Lung microvascular endothelial cell (primary cell): ENCODE data around the gene HSPA1A. TPM values are rescaled to one million over a fixed set of nuclear protein-coding genes. Genes with fewer than 3 reads are reported as not detected.
"Not testable (repeated sequence)": the region's sequence is repeated elsewhere in the genome, so short reads cannot be mapped to it uniquely, and the experiment has no call there.

Experiments used
- DNase-seq, 2 donors: peaks; one replicate each; pipeline versions ENCODE4 v3.0.0 to v3.0.0-alpha.2; 2010; ENCODE audit warnings: low read depth in 2 of 2
- total RNA-seq: library from RNA; depleted of rRNA; stranded (reverse); fragments of >200 nt; gene quantifications from 2 replicates; pipeline ENCODE4 v1.2.1, GENCODE V29; 2014

The HSPA1A gene
- total RNA-seq, 1 donor from 2014 or later, result 93.3 TPM

DNA sequence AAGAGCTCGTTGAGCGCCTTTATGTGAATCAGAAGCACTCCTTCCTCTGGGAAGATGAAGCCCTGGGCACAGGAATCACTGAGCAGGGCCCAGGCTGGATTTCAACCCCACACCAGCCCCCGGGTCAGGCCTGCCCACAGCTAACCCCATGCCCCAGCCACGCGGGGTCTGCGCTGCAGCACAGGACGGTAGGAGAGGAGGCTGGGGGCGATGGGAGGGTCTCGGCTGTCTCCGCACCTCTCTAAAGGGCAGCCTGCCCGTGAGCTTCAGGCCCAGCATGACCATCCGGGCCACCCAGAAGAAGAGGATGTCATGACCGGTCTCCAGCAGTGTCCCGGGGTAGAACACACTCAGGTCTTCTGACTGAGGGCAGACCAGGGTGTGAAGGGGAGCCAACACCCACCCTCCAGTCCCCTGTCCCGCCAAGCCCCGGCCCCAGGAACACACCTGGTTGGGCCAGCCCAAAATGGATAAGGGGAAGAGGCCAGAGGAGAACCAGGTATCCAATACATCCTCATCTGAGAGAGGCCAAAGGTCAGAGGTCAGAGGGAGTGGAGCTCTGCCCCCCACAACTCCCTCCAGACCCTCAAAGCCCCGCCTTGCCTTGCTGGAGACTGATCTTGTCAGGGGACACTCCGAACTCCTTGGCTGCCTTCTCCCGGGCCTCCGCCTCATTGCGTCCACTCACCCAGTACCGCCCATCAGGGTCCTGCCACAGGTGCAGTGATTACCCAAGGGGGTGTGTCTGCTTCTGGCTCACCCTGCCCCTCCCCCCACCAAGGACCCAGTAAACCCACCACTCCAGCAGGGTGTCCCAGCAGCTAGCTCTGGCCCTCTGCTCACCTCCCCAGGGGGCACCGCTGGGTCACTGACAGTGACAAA, 33.9 kb upstream of the HSPA1A start:
- no peak for DNase-seq

DNA sequence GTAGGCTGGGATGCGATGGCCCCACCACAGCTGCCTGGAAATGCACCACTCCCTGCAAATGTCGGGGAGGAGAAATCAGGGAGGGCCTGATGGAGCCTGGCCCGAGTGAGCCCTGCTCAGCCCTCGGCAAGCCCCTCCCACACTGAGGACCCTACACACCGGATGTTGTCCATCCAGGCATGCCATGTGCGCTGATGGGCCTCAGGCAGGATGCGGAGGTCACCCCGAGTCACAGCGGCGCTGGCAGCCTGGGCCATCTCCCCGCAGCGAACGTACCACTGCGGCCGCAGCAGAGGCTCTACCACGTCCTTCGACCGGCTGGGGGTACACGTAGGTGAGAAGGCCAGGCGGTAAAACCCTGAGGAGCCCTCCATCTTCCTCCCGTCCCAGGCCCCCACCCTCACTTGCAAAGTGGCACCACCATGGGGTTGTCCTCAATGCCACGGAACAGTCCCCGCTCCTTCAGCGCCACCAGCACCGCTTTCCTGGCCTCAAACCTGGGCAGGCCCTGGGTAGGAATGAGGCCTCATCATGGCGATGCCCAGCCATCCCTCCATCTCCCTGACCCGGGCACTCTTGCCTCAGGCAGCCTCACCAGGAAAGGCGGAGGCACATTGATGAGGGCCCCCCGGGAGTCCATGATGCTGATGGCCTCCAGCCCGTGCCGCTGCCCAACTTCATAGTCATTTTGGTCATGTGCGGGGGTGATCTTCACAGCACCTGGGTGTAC, 33.1 kb upstream of the HSPA1A start:
- no peak for DNase-seq

DNA sequence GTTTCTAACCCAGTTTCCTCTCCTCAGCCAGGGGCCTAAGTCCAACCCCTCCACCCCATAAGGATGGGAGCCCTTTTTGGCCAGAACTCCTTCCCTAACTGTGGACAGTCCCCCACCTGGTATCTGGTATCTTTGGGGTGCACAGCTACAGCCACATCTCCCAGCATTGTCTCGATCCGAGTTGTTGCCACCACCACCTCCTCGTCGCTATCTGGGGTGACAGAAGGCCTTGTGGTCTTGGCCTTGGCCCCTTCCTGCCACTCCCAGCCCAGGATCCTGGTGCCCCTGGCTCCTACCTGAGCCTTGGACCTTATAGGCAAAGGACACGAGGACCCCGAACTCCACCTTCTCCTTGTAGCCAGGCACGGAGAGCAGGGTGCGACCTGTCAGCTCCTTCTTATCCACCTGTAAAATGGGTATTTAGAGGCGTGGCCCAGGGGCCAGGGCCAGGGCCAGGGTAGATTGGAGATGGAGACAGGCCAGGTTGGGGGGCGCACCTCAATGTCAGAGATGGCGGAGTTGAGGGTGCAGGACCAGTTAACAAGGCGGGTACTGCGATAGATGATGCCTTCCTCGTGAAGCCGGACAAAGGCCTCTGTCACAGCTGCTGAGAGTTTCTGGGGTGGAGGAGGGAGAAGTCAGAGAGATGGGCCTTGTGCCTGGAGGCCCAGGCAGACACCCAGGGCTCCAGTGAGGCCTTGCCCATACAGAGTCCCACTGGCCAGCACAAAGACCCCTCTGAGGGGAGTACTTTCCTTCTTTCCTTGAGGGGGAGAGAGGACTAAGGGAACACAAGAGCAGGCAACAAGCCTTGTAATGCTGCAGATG, 31.0 kb upstream of the HSPA1A start:
- no peak for DNase-seq

DNA sequence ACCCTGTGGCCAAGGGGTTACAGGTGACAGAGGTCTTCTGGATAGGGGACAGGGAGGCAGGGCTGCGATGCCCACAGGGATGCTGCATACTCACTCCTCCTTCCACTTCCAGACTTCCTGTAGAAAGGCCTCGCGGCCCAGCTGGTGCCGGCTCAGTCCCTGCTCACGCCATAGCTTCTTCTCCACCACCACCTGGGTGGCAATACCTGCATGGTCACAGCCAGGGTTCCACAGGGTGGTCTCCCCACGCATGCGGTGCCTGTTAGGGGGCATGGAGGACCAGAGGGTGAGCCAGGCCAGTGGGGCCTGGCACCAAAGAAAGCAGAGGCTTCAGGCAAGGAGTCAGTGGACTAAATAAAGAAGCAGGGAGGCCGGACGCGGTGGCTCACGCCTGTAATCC, 29.9 kb upstream of the HSPA1A start:
- DNase-seq, result no peak

DNA sequence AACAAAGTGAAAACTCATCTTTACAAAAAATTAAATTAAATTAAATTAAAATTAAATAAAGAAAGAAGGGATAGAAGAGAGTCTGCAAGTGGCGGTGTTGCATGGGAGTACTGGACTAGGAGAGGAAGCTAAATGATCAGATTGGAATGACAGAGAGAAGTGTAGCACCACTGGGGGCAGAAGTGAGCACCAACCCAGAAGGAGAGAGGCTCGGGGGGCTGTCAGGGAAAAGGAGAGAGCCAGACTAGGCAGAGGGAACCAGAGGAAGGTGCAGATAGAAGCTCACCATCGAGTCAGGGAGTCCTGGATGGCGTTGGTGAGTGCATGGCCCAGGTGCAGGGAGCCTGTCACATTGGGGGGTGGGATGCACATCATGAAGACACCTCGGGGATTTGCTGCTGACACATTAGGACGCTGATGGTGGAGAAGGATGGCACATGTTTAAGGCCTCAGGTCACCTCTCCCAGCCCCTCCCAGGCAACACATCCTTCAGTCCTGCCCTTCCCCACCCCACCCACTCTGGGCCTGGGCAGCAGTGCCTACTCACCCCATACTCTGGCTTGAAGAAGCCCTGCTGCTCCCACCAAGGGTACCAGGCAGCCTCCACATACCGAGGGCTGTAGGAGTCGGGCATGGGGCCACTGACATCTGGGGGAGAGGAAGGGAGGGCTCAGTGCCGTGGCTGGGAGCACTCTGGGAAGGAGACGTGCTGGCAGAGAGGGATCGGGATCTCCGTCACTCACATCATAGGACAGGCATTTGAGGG, 23.8 kb upstream of the HSPA1A start:
- DNase-seq, result peak; percentile 48 to 63

DNA sequence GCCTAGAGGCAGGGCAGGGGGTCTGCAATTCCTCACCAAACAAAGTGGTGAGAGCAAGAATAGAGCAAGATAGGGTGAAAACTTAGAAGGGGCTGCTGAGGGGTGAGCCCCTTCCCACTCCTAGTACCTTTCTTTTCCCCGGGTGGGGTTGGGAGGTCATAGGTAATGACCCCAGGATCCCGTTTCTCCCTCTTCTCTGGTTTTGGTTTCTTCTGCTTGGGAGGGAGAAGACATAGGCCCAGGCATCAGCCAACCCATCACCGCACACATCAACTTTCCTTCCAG, 23.3 kb upstream of the HSPA1A start:
- no peak for DNase-seq

DNA sequence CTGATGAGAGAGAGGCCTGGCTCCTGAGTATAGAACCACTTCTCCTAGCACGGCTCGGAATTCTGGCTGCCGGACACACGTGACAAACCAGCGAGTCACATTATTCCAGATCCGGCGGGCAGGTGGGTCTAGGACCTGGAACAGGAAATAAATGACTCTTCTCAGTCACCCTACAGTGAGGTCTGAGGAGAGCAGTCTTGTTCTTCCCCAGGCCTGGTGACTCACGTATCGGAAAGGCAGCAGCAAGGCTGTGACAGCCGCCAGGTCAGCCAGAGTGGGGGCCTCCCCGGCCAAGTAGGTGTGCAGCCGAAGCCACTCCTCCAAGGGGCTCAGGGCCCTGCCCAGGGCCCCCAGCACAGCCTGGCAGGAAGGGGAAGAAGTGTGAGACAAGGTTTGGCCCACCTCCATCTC, 22.6 kb upstream of the HSPA1A start:
- peak; percentile 24 to 70 for DNase-seq

DNA sequence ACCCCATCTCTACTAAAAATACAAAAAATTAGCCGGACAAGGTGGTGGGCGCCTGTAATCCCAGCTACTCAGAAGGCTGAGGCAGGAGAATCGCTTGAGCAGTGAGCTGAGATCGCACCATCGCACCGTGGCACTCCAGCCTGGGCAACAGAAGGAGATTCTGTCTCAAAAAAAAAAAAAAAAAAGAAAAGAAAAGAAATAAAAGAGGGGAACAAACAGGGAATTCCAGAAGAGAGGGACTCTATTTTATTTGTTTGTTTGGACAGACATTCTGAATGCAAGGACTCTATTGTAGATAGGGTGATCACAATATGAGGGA, 21.5 kb upstream of the HSPA1A start:
- DNase-seq, result not testable (repeated sequence)

DNA sequence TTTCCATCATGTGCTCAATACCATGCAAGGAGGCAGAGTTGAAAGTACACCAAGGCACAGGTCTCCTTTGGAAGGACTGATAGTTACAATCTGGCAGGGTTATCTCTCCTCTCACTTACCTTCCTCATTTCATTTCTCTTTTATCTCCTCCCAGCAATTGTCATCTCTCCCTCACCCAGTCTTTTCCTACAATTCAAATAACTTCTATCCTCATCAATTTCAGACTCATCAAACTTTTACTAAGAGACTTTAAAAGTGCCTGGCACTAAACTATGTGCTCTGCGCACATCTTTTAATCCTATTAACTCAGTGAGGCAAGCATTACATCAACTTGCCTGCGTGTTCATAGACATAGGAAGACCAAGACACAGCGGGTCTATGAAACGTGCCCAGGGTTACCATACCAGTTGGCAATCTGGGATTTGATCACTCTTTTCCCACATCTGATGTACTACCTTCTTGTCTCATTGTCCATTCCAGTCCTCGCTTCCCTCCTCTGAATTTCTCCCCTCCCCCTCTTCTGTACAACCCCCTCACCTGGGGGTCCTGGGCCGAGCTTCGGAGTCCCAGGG, 21.0 kb upstream of the HSPA1A start:
- peak; percentile 27 to 34 for DNase-seq

DNA sequence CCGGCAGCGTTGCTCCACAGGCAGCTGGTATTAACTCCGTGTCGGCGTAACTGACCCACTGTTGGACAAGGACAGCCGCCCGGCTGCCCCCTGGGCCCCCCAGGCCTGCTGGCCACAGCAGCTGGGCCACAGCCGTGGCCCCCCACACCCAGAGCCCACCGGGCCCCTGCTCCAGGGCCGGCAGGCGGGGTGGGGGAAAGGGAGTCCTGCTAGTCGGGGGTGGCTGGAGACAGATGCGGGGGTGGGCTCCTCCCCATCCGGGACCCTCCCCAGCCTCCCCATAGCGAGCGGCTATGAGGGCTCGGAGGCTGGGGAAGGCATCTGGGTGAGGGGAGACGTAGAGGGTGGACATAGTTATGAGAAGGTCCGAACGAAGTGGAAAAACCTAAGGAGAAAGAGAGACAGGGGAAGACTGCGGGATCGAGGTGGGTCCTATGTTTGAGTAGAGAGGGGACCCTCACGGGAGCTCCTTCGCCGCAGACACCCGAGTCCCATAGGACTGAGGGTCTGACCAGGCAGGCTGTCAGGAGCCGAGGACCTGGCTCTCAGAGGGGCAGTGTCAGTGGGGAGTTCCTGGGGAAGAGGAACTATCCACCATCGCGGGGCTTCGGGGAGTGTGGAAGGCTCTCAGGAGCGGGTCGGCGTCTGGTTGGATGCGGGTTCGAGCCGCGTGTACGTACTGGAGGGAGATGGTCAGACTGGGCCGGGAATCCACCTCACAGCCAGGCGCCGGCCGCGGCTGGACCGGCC, 20.3 kb upstream of the HSPA1A start:
- DNase-seq, result peak in 1 of 2 donors; percentile 14

DNA sequence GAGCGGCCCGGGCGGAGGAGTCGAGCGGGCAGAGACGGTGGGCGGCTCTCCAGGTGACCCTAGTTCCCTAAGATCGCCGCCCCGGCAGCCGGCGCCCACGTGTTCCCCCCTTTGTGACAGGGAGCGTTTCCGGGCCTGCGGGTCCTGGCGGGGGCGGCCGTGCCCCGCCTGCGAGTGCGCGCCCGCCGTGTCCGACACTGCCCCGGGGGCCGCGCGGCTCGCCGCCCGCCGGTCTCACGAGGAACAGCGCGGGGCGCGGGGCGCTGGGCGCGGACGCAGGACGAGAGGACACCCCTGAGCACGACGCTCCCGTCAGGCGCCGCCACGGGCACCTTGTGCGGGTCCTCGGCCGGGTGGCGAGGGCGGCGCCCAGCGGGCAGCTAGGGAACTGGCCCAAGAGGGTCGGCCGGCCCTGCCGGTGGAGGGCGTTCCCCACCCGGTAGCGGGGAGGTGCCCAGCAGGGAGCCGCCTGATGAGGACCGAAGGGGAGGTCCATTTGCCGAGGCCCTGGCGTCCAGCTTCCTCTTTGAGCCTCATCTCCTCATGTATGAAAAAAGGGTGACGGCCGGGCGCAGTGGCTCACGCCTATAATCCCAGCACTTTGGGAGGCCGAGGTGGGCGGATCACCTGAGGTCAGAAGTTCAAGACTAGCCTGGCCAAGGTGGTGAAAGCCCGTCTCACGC, 19.6 kb upstream of the HSPA1A start, which contains the start of gene VARS1:
Gene VARS1, minus strand, starts transcription at position 137 of the 683 bp plus-strand sequence. CDS start 535 bp downstream, outside the sequence.
- peak; percentile 90 to 94 for DNase-seq

DNA sequence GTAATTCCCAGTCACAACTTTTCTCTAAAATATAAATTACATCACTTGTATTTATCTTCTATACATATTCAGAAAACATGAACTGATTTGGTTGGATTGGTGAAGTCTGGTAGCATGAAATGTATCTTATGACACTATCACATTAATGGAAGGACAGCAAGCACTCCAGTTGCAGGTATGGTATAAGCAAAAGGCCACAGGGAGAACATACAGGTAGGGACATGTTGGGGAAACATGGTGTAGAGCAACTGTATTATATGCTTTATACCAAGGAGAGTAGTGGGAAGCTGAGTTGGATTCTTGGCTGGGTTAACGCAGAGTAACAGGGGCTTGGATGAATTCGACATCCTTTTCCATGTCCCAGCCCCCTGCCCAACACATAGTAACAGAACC, 18.4 kb upstream of the HSPA1A start:
- no peak for DNase-seq

DNA sequence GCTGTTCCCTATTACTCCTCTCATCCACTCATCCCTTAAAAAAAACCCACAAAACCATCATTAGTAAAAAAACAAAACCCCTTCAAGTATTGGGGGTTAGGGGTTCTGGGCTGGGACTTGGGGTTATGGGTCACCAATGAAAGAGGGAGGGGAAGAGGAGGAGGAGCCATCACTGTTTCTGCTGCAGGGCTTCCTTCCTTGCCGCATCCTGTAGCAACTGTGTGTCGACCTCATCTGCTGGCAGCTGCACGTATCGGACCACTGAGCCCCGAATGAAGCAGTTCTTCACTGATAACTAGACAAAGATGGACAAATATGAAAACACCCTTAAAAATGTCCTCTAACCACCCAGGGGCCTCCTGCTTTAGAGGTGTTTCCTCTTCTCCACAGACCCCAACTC, 17.8 kb upstream of the HSPA1A start:
- DNase-seq, result peak in 1 of 2 donors; percentile 53

DNA sequence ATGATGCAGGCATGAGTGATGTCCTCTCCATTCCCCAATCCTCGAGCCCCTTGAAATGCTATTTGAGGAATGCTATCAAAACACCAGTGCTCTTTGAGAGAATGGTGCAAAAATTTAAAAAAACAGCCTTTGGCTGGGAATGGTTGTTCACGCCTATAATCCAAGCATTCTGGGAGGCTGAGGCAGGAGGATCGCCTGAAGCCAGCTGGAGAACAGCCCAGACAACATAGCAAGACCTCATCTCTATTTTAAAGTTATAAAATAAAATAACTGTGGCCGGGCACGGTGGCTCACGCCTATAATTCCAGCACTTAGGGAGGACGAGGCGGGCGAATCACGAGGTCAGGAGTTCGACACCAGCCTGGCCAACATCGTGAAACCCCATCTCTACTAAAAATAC, 15.6 kb upstream of the HSPA1A start:
- DNase-seq, result no peak

DNA sequence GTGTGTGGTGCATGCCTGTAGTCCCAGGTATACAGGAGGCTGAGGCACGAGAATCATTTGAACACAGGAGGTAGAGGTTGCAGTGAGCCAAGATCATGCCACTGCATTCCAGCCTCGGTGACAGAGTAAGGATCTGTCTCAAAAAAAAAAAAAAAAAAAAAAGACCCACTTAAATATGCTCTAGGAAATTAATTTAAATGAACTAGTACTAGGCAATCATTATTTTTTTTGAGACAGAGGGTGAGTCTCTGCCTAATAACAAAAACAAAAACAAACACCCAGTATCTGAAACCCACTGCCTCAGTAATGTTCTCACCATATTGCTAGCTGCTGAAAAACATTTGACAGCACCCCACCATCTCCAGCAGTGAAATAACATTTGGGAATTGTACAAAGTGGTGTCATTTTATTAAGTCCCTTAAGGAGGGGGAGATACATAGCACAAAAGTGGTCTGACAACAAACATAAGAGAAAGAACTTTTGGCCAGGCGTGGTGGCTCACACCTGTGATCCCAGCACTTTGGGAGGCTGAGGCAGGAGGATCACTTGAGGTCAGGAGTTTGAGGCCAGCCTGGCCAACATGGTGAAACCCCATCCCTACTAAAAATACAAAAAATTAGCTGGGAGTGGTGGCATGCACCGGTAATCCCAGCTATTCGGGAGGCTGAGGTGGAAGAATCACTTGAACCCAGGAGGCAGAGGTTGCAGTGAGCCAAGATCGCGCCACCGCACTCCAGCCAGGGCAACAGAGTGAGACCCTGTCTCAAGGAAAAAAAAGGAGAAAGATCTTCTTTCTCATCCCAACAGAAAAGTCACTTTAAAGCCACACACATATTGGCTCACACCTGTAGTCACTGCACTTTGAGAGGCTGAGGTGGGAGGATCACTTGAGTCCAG, 14.1 kb upstream of the HSPA1A start:
- DNase-seq, result not testable (repeated sequence)

DNA sequence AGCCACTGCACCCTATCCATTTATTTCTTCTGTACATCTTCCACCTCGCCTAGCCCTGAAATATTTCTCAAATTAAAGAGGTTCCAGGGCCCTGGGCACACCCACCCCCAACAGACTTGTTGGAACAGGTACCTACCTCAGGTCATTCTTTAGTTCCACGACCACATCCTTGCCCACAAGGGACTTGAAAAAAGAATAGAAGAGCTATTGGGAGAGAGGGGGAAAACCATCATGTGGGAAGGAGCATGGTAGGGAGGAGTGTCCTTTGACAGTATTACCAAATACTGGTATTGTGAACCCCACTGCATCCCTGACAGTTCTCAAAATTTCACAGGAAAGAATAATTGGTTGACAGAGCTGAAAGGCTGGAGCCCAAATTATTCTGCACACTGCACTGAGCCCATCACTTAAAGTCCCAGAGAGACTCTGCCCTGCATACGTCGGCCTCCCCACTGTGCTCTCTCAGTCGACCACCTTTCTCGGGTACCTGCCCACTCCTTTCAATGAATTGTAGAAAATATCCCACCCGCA, 9.3 kb upstream of the HSPA1A start:
- DNase-seq, result no peak

DNA sequence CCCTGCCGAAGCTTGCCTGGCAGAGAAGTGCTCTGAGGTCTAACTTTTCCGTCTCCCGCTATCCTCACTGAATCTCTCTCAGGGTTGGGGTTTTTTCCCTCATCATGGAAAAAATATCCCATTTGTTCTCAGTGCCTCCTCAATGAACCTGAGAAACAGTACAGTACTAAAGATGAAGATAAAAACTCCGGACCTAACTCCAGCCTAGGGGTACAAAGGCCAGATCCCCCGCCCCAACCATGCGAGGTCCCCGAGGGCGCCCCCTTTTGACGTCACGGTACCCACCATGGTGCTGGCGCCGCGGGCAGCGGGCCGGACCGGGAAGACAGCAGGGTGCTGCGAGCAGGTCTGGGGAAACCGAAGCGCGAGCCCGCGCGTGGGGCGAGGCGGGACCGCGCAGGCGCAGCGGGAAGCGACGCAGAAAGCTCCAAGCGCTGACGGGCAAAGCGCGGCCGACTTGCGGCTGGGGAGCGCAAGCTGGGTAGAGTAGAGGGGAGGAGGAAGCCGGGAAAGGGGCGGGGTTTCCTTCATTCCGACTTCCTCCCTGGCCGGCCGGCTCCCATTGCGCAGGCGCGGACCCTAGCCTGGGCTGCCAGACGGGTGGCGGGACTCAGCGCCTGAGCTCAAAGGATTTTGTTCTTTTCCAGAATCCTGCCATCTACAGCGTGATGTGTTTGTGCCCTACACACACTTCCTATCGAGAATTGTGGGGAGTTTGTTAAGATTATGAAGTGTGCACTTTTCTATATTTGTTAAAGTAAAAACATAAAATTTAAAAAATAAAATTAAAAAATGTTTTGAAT, 8.7 kb upstream of the HSPA1A start, which contains the start of gene LSM2:
Gene LSM2, minus strand, starts transcription at position 497 of the 803 bp plus-strand sequence. Its CDS starts 209 bp downstream, at position 288.
- peak; percentile 98 for DNase-seq
